CD4-positive, alpha-beta T cell treated with Interleukin-15 for 4 hours (primary cell): ENCODE results near the gene VPS18.

Source experiments
- DNase-seq: peaks from one replicate; pipeline ENCODE4 v3.0.0-alpha.2; 2020; ENCODE audit warnings: low spot score

VPS18 gene

GRCh38 chr15:40902605-40903561, 8.6 kb downstream of the VPS18 start:
- no peak for DNase-seq

- DNase-seq, result no peak
Observed at GRCh38 chr15:40904552-40905201, 10.4 kb downstream of the VPS18 start.

- peak; percentile 66 for DNase-seq
Observed at GRCh38 chr15:40906091-40906990, 12.1 kb downstream of the VPS18 start.

- DNase-seq, result peak; percentile 53
Observed at GRCh38 chr15:40906991-40907802, 12.9 kb downstream of the VPS18 start.

- DNase-seq, result no peak
Observed at GRCh38 chr15:40908095-40908494, 13.8 kb downstream of the VPS18 start.

GRCh38 chr15:40909662-40910630, 15.7 kb downstream of the VPS18 start:
- no peak for DNase-seq

GRCh38 chr15:40911141-40911540, 16.9 kb downstream of the VPS18 start:
- no peak for DNase-seq

- no peak for DNase-seq
Observed at GRCh38 chr15:40911693-40912092, 17.4 kb downstream of the VPS18 start.

- no peak for DNase-seq
Observed at GRCh38 chr15:40912478-40912877, 18.2 kb downstream of the VPS18 start.

GRCh38 chr15:40914013-40914412, 19.8 kb downstream of the VPS18 start:
- DNase-seq, result no peak

GRCh38 chr15:40914486-40914885, 20.2 kb downstream of the VPS18 start:
- DNase-seq, result no peak

GRCh38 chr15:40915116-40915661, 20.9 kb downstream of the VPS18 start:
- DNase-seq, result no peak

- no peak for DNase-seq
Observed at GRCh38 chr15:40915679-40916078, 21.4 kb downstream of the VPS18 start.

GRCh38 chr15:40917585-40917984, 23.3 kb downstream of the VPS18 start:
- no peak for DNase-seq

GRCh38 chr15:40918146-40918798, 24.0 kb downstream of the VPS18 start:
- no peak for DNase-seq

- DNase-seq, result no peak
Observed at GRCh38 chr15:40918799-40919392, 24.6 kb downstream of the VPS18 start.

- no peak for DNase-seq
Observed at GRCh38 chr15:40921949-40922607, 27.8 kb downstream of the VPS18 start.

- DNase-seq, result no peak
Observed at GRCh38 chr15:40922608-40923005, 28.4 kb downstream of the VPS18 start.
